SJCRH30 (cell line): Measurements from ENCODE around the gene EPHA3. TPM values are rescaled to one million over a fixed set of nuclear protein-coding genes. Genes with fewer than 3 reads are reported as not detected.

Experiments
- DNase-seq, 2 experiments: peaks; one replicate each; pipeline ENCODE4 v3.0.0-alpha.2; 2015 to 2020
- H3K27ac ChIP-seq: fragments of 250-450 bp; sonication (Bioruptor Pico); 2 replicates; pipeline ENCODE4 v1.5.1; 2020; ENCODE audit warnings: mild to moderate bottlenecking, moderate library complexity
- H3K27me3 ChIP-seq: fragments of 250-450 bp; sonication (Bioruptor Pico); 2 replicates; pipeline ENCODE4 v1.5.1; 2020; ENCODE audit warnings: mild to moderate bottlenecking, moderate library complexity
- H3K36me3 ChIP-seq: fragments of 250-450 bp; sonication (Bioruptor Pico); 2 replicates; pipeline ENCODE4 v1.5.1; 2020; ENCODE audit warnings: mild to moderate bottlenecking, moderate library complexity
- H3K4me1 ChIP-seq: fragments of 250-450 bp; sonication (Bioruptor Pico); 2 replicates; pipeline ENCODE4 v1.5.1; 2020; ENCODE audit warnings: mild to moderate bottlenecking, moderate library complexity
- H3K4me3 ChIP-seq: fragments of 250-450 bp; sonication (Bioruptor Pico); 2 replicates; pipeline ENCODE4 v1.5.1; 2020; ENCODE audit warnings: mild to moderate bottlenecking, moderate library complexity
- H3K9me3 ChIP-seq: fragments of 250-450 bp; sonication (Bioruptor Pico); replicated peaks from 2 replicates; pipeline ENCODE4 v1.5.1; 2020; ENCODE audit warnings: mild to moderate bottlenecking, moderate library complexity
- total RNA-seq: library from RNA; depleted of rRNA; stranded (reverse); fragments of >200 nt; shearing (Covaris generic); gene quantifications from 2 replicates; pipeline ENCODE4 v1.2.3, GENCODE V29; 2014

The EPHA3 gene
- total RNA-seq, 1 experiment from 2014 or later, result 1.1 TPM

GRCh38 chr3:89488800-89489580, 381.6 kb downstream of the EPHA3 start:
- H3K27ac ChIP-seq, result no peak overlapping the region
- no peaks in the 10 kb centered on the region for H3K36me3 ChIP-seq
- H3K4me3 ChIP-seq, result no peak overlapping the region
- no peaks in the 10 kb centered on the region for H3K27me3 ChIP-seq
- DNase-seq, result no peak
- H3K4me1 ChIP-seq, result no peaks in the 10 kb centered on the region
- no peaks in the 10 kb centered on the region for H3K9me3 ChIP-seq

DNA sequence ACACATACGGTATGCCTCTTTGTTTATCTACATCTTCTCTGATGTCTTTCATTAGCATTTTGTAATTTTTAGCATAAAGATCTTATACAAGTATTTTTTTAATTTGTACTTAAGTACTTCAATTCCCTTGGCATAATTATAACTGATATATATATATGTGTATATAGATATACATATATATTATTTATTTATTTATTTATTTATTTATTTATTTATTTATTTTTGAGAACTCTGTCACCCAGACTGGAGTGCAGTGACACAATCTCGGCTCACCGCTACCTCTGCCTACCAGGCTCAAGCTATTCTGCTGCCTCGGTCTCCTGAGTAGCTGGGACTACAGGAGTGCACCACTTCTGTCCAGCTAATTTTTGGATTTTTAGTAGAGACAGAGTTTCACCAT, 382.7 kb downstream of the EPHA3 start:
- H3K4me3 ChIP-seq, result no peak overlapping the region
- no peaks in the 10 kb centered on the region for H3K36me3 ChIP-seq
- no peaks in the 10 kb centered on the region for H3K4me1 ChIP-seq
- no peaks in the 10 kb centered on the region for H3K27me3 ChIP-seq
- no peaks in the 10 kb centered on the region for H3K9me3 ChIP-seq
- no peak for DNase-seq
- no peak overlapping the region for H3K27ac ChIP-seq

GRCh38 chr3:89494734-89495133, 387.3 kb downstream of the EPHA3 start:
- Histone ChIP-seq H3K4me3 (no peak overlapping the region), H3K36me3 (no peaks in the 10 kb centered on the region), H3K27ac (no peak overlapping the region), H3K4me1 (no peaks in the 10 kb centered on the region), H3K27me3 (no peaks in the 10 kb centered on the region), H3K9me3 (no peaks in the 10 kb centered on the region)
- no peak for DNase-seq

DNA sequence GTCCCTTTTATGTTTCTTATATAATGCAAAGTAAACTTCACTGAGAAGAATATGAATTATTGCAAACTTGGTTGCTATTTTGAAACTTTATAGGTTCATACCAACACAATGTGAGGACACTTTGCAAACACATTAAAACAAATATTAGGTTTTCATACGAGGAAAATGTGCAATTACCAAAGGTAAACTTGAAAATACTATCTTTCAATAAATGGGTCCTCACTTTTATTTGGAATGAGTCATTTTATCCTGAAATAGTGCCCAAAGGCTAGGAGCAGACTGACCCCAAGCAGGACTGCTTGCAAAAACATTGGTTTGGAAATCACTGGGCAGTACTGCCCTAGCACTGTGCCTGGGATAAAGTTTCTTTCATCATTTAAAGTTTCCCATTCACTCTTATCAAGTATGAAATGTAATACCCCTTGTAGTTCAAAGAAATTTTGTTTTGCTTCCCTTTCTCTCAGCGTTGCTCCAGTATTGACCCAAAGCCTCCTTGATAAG, 396.5 kb downstream of the EPHA3 start:
- no peaks in the 10 kb centered on the region for H3K4me1 ChIP-seq
- no peaks in the 10 kb centered on the region for H3K27me3 ChIP-seq
- DNase-seq, result no peak
- H3K9me3 ChIP-seq, result no peaks in the 10 kb centered on the region
- no peak overlapping the region for H3K4me3 ChIP-seq
- no peak overlapping the region for H3K27ac ChIP-seq
- H3K36me3 ChIP-seq, result no peaks in the 10 kb centered on the region

- H3K27ac ChIP-seq, result no peak overlapping the region
- H3K36me3 ChIP-seq, result no peaks in the 10 kb centered on the region
- no peak for DNase-seq
- H3K4me1 ChIP-seq, result no peaks in the 10 kb centered on the region
- no peaks in the 10 kb centered on the region for H3K9me3 ChIP-seq
- no peaks in the 10 kb centered on the region for H3K27me3 ChIP-seq
- H3K4me3 ChIP-seq, result no peak overlapping the region
These were observed 397.0 kb downstream of the EPHA3 start for GRCh38 chr3:89504432-89504831.

GRCh38 chr3:89506462-89507103, 399.2 kb downstream of the EPHA3 start:
- no peaks in the 10 kb centered on the region for H3K27me3 ChIP-seq
- no peak for DNase-seq
- H3K4me1 ChIP-seq, result no peaks in the 10 kb centered on the region
- no peaks in the 10 kb centered on the region for H3K9me3 ChIP-seq
- no peaks in the 10 kb centered on the region for H3K36me3 ChIP-seq
- no peak overlapping the region for H3K27ac ChIP-seq
- no peak overlapping the region for H3K4me3 ChIP-seq

- Histone ChIP-seq H3K27me3 (no peaks in the 10 kb centered on the region), H3K4me3 (no peak overlapping the region), H3K4me1 (no peaks in the 10 kb centered on the region), H3K27ac (no peak overlapping the region), H3K9me3 (no peaks in the 10 kb centered on the region), H3K36me3 (no peaks in the 10 kb centered on the region)
- DNase-seq, result no peak
These were observed 413.9 kb downstream of the EPHA3 start for GRCh38 chr3:89521328-89521727.

GRCh38 chr3:89522155-89522554, 414.7 kb downstream of the EPHA3 start:
- no peaks in the 10 kb centered on the region for H3K36me3 ChIP-seq
- no peaks in the 10 kb centered on the region for H3K27me3 ChIP-seq
- H3K4me3 ChIP-seq, result no peak overlapping the region
- no peak overlapping the region for H3K27ac ChIP-seq
- no peak for DNase-seq
- no peaks in the 10 kb centered on the region for H3K4me1 ChIP-seq
- H3K9me3 ChIP-seq, result no peaks in the 10 kb centered on the region

- no peak for DNase-seq
- no peaks in the 10 kb centered on the region for H3K9me3 ChIP-seq
- H3K27ac ChIP-seq, result no peak overlapping the region
- H3K4me1 ChIP-seq, result no peaks in the 10 kb centered on the region
- no peak overlapping the region for H3K4me3 ChIP-seq
- no peaks in the 10 kb centered on the region for H3K27me3 ChIP-seq
- H3K36me3 ChIP-seq, result no peaks in the 10 kb centered on the region
These were observed 418.2 kb downstream of the EPHA3 start for GRCh38 chr3:89525609-89526008.

DNA sequence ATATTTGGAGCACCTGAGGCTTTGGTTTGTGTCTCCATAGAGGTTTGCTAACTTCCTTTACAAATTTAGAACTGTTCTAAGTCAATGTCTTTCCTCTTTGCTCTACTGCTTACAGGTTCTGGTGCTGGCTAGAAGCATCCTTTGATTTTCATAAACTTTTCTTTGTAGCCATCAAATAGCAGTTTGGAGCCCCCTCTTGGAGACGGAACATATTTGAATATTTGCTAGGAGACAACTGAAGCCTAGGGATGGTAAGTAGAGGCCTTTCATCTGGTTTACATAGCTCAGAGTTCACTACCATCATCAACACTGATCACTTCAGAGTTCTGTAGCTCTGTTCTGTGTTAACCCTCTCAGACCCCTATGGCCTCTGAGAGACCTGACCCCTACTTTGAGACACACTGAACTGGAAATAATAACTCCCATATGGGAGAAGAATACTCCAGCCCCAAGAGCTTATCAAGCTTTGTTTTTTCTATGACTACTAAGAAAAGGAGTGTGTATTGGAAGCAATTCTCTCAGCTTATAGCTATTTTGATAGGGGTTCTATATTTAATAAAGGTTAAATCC, 420.4 kb downstream of the EPHA3 start:
- H3K4me3 ChIP-seq, result no peak overlapping the region
- H3K4me1 ChIP-seq, result no peaks in the 10 kb centered on the region
- H3K9me3 ChIP-seq, result no peaks in the 10 kb centered on the region
- H3K27me3 ChIP-seq, result no peaks in the 10 kb centered on the region
- H3K27ac ChIP-seq, result no peak overlapping the region
- DNase-seq, result no peak
- no peaks in the 10 kb centered on the region for H3K36me3 ChIP-seq
